ENCODE data around the gene RAB34.
"Not testable (repeated sequence)": the region's sequence is repeated elsewhere in the genome, so short reads cannot be mapped to it uniquely, and the experiment has no call there.

The RAB34 gene

DNA sequence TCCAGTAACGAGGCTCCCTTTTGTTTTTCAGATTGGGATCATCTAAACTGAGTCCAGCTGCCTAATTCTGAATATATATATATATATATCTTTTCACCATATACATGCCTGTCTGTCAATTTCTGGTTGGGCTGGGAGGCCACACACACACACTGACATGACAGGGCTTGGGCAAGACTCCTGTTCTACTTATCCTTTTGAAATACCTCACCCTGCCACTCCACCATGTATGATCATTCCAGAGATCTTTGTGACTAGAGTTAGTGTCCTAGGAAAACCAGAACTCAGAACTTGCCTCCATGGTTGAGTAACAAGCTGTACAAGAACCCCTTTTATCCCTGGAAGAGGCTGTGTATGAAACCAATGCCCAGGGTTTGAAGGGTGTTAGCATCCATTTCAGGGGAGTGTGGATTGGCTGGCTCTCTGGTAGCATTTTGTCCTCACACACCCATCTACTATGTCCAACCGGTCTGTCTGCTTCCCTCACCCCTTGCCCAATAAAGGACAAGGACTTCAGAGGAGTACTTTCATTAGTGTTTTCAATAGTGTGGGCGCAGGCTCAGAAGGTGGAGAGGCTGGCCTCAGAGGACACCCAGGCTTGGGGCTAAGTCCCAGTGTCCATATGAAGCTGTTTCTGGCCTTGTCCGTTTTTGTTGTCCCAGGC, 6.3 kb upstream of the RAB34 start:
- not testable (repeated sequence) for H3K9me3 ChIP-seq (ENCODE audit: control insufficient read depth, low read length); DNase-seq (ENCODE audit: low read depth); H3K27me3 ChIP-seq (replicated peaks; ENCODE audit: control insufficient read depth, insufficient read depth, low read length); H3K4me3 ChIP-seq (ENCODE audit: low read length)
- Histone ChIP-seq H3K4me1 (ENCODE audit: control insufficient read depth, insufficient read depth, low read length) (peaks cover 56% of the 10 kb centered on the region), H3K36me3 (ENCODE audit: control insufficient read depth, insufficient read depth, low read length, severe bottlenecking) (peaks cover 38% of the 10 kb centered on the region), H3K9ac (ENCODE audit: low read length) (peak overlapping the region; percentile 95)

DNA sequence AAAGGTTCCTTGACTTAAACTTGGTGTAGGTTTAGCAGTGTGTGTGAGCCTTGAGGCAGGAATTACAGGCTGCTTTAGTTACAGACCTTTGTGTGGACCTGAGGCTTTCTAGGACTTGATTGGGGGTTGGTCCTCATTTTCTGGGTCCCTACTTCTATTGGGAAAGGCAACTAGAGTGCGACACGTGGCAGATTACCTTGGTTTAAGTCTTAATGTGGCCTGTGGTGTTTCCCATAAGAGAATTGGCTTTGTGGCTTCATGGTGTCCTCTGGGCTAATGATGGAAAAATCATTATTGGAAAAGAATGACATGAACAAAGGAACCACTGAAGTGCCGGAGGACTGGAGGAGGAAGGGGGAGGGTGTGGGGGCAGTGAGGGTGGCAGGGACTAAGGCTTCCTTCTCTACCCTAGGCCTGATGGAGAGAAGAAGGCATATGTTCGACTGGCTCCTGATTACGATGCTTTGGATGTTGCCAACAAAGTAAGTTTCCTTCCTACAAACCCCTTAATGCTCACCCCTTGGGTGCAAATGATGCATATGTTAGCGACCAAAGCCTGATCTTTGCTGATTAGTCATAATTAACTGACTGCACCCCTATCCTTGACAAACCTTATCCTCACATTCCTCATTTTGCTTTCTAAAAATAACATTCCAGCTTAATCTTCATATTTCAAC, 5.6 kb upstream of the RAB34 start:
- H3K4me3 ChIP-seq (ENCODE audit: low read length) = peak overlapping the region; percentile 89
- H3K27me3 ChIP-seq (replicated peaks; ENCODE audit: control insufficient read depth, insufficient read depth, low read length) = no peaks in the 10 kb centered on the region
- H3K36me3 ChIP-seq (ENCODE audit: control insufficient read depth, insufficient read depth, low read length, severe bottlenecking) = peaks cover 38% of the 10 kb centered on the region
- peak overlapping the region; percentile 91 for H3K9ac ChIP-seq (ENCODE audit: low read length)
- H3K9me3 ChIP-seq (ENCODE audit: control insufficient read depth, low read length) = no peaks in the 10 kb centered on the region
- H3K4me1 ChIP-seq (ENCODE audit: control insufficient read depth, insufficient read depth, low read length) = peaks cover 62% of the 10 kb centered on the region
- DNase-seq (ENCODE audit: low read depth) = no peak

DNA sequence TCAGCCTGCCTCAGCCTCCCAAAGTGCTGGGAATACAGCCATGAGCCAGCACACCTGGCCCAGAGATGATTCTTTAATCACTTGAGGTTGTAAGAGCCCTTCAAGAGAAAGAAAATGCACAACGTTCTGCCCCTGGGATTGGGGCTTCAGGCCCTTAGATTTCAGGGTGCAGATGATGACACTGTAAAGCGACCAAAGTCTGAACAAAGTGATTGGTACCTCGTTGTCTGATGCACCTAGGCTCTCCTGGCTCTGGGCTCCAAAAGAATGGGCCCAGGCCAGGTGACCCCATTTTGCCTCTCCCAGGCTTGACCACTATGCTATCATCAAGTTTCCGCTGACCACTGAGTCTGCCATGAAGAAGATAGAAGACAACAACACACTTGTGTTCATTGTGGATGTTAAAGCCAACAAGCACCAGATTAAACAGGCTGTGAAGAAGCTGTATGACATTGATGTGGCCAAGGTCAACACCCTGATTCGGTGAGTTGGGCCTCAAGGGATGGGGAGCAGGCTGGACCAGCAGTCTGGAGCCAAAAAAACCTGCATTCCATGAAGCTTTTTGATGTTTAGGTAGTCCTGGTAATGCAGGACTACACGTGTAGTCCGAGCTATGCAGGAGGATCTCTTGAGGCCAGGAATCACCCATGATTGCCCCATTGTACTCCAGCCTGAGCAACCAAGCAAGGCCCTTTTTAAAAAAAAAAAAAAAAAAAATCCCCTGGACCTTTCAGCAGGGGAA, 4.9 kb upstream of the RAB34 start:
- Histone ChIP-seq H3K9ac (ENCODE audit: low read length) (peak overlapping the region; percentile 91), H3K36me3 (ENCODE audit: control insufficient read depth, insufficient read depth, low read length, severe bottlenecking) (peaks cover 38% of the 10 kb centered on the region), H3K27me3 (replicated peaks; ENCODE audit: control insufficient read depth, insufficient read depth, low read length) (no peaks in the 10 kb centered on the region), H3K4me3 (ENCODE audit: low read length) (peak overlapping the region; percentile 89), H3K4me1 (ENCODE audit: control insufficient read depth, insufficient read depth, low read length) (peaks cover 59% of the 10 kb centered on the region), H3K9me3 (ENCODE audit: control insufficient read depth, low read length) (no peaks in the 10 kb centered on the region)
- DNase-seq (ENCODE audit: low read depth) = no peak

DNA sequence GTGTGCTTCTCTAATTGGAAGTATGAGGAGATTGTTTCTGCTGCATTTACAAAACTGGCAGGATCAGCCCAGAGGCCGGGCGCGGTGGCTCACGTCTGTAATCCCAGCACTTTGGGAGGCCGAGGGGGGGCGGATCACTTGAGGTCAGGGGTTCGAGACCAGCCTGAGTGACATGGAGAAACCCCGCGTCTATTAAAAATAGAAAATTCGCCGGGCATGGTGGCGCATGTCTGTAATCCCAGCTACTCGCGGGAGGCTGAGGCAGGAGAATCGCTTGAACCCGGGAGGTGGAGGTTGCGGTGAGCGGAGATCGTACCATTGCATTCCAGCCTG, 3.3 kb upstream of the RAB34 start:
- H3K36me3 ChIP-seq (ENCODE audit: control insufficient read depth, insufficient read depth, low read length, severe bottlenecking) = peaks cover 38% of the 10 kb centered on the region
- H3K4me1 ChIP-seq (ENCODE audit: control insufficient read depth, insufficient read depth, low read length) = peaks cover 63% of the 10 kb centered on the region
- not testable (repeated sequence) for H3K27me3 ChIP-seq (replicated peaks; ENCODE audit: control insufficient read depth, insufficient read depth, low read length); DNase-seq (ENCODE audit: low read depth); H3K9me3 ChIP-seq (ENCODE audit: control insufficient read depth, low read length)
- peak overlapping the region; percentile 91 for H3K9ac ChIP-seq (ENCODE audit: low read length)
- peak overlapping the region; percentile 89 for H3K4me3 ChIP-seq (ENCODE audit: low read length)

DNA sequence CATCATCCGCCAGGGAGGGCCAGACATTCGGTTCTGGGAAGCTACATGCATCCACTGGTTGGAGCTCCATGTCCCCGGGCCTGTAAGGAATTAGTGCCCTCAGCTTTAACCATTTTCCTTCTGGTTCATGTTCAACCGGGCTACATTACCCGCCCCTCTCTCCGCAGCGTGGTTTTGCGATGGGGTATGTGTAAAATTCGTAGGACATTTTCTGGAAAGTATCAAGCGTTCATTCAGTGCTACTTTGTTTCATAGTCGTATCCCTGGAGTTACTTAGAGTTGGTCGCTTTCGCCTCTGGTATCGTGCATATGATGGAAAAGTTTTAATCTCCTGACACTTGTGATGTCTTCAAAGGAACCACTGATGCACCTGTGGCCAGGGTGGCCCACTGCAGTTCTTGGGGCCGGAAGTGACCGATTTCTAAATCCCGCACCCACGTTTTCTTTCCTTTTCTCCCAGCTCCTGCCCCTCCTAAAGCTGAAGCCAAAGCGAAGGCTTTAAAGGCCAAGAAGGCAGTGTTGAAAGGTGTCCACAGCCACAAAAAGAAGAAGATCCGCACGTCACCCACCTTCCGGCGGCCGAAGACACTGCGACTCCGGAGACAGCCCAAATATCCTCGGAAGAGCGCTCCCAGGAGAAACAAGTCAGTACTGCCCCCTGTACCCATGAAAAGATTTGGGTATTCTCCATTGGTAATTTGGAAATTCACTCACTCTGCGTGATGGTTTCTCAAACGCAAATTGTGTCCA, 2.8 kb upstream of the RAB34 start:
- DNase-seq (ENCODE audit: low read depth) = no peak
- H3K4me3 ChIP-seq (ENCODE audit: low read length) = peak overlapping the region; percentile 89
- peaks cover 60% of the 10 kb centered on the region for H3K4me1 ChIP-seq (ENCODE audit: control insufficient read depth, insufficient read depth, low read length)
- H3K27me3 ChIP-seq (replicated peaks; ENCODE audit: control insufficient read depth, insufficient read depth, low read length) = no peaks in the 10 kb centered on the region
- no peaks in the 10 kb centered on the region for H3K9me3 ChIP-seq (ENCODE audit: control insufficient read depth, low read length)
- peak overlapping the region; percentile 91 for H3K9ac ChIP-seq (ENCODE audit: low read length)
- H3K36me3 ChIP-seq (ENCODE audit: control insufficient read depth, insufficient read depth, low read length, severe bottlenecking) = peaks cover 40% of the 10 kb centered on the region

DNA sequence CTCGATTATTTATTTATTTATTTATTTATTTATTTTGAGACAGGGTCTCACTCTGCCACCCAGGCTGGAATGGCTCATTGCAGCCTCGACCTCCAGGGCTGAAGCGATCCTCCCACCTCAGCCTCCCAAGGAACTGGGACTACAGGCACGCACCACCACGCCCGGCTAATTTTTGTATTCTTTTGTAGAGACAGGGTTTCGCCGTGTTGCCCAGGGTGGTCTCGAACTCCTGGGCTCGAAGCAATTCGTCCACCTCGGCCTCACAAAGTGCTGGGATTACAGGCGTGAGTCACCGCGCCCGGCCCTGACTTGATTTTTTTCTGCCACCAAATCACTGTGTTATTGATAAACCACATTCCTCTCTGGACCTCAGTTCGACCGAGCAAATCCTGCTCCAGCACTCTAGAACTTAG, 1.4 kb upstream of the RAB34 start:
- no peak for DNase-seq (ENCODE audit: low read depth)
- no peaks in the 10 kb centered on the region for H3K27me3 ChIP-seq (replicated peaks; ENCODE audit: control insufficient read depth, insufficient read depth, low read length)
- H3K4me1 ChIP-seq (ENCODE audit: control insufficient read depth, insufficient read depth, low read length) = peaks cover 47% of the 10 kb centered on the region
- peak overlapping the region; percentile 89 for H3K4me3 ChIP-seq (ENCODE audit: low read length)
- H3K36me3 ChIP-seq (ENCODE audit: control insufficient read depth, insufficient read depth, low read length, severe bottlenecking) = peaks cover 45% of the 10 kb centered on the region
- no peaks in the 10 kb centered on the region for H3K9me3 ChIP-seq (ENCODE audit: control insufficient read depth, low read length)
- H3K9ac ChIP-seq (ENCODE audit: low read length) = peak overlapping the region; percentile 91

DNA sequence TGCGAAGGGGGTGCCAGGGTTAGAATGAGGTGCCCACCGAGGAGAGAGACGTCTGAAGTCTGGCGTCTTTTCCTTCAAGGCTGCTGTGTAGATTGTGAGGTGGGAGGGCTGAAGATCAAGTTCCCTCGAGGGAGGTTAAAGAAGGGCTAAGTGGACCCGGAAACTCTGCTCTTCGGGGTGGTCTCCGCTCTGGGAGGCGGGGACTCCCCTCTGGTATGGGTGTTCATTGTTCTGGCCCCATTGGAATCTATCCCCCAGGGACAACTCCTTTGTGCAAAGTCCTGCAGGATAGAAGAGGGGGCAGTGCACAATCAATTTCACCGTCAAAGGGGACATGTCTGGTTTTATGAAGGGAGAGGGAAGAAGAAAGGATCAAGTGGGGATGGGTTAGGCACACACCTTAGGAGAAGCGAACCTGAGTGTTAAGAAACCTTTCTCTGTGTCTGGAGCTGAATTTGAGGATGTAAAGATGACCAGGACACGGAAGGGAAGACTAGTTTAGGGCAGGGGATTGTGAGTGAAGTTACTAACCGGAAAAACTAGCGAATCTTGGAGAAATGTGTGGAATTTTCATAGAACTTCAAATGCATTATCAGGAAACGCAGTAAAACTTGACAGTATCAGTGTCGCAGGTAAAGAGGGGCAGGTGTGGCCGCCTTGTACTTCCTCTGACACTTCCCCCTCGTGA, 809 bp upstream of the RAB34 start:
- H3K9ac ChIP-seq (ENCODE audit: low read length) = peak overlapping the region; percentile 91
- H3K9me3 ChIP-seq (ENCODE audit: control insufficient read depth, low read length) = no peaks in the 10 kb centered on the region
- H3K27me3 ChIP-seq (replicated peaks; ENCODE audit: control insufficient read depth, insufficient read depth, low read length) = no peaks in the 10 kb centered on the region
- DNase-seq (ENCODE audit: low read depth) = no peak
- H3K36me3 ChIP-seq (ENCODE audit: control insufficient read depth, insufficient read depth, low read length, severe bottlenecking) = peaks cover 43% of the 10 kb centered on the region
- H3K4me3 ChIP-seq (ENCODE audit: low read length) = peak overlapping the region; percentile 89
- peaks cover 44% of the 10 kb centered on the region for H3K4me1 ChIP-seq (ENCODE audit: control insufficient read depth, insufficient read depth, low read length)

DNA sequence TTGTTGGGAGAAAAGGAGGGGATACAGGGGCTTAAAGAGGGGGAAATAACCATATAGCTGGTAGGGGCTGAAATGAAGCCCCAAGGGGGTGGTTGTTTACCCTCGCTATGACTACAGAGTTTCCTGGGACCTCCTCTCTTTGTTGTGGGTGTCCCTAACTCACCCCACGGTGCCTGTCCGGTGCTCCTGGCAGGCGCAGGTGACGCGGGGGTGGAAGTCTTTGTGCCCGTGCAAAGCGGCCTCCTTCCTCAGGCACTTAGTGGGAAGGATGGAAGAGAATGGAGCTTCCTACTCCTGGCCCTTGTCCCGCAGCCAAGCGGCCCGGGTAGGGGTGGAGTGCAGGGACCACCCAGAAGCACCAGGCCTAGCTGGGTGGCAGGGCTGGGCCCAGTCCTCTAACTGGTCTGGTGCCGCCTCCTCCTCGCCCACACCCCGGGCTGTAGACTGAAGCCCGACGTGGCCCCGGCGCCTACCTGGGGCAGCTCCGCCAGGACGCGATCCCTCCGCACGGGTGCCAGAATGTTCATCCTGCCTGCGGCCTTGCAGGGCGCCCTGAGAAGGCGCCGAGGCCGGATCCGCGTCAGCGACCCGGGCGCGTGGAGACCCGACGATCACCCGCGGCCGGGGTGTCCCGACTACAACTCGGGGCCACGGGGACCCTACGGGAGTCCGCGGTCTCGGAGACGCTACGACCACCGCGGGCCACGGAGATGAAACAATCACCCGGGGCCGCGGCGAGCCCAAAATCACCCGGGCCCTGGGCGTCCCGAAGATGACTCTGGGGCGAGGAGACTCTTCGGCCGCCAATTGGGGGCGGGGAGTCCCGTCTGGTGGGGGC, 709 bp downstream of the RAB34 start:
- H3K9ac ChIP-seq (ENCODE audit: low read length) = peak overlapping the region; percentile 91
- peak; percentile 65 for DNase-seq (ENCODE audit: low read depth)
- peak overlapping the region; percentile 89 for H3K4me3 ChIP-seq (ENCODE audit: low read length)

DNA sequence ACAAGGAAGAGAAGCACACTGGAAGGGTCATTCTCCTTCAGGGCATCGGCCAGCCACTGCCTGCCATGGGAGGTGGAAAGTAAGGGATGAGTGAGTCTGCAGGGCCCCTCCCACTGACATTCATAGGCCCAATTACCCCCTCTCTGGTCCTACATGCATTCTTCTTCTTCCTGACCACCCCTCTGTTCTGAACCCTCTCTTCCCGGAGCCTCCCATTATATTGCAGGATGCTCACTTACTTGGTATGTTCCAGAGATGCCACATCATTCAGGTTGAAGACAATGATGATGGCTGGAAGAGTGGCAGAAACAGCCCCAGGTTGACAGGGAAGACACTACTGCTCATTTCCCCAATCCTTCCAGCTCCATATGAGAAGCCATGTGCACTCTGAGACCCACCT, 2.5 kb downstream of the RAB34 start:
- Histone ChIP-seq H3K4me3 (ENCODE audit: low read length) (no peak overlapping the region), H3K9me3 (ENCODE audit: control insufficient read depth, low read length) (no peaks in the 10 kb centered on the region), H3K4me1 (ENCODE audit: control insufficient read depth, insufficient read depth, low read length) (peaks cover 21% of the 10 kb centered on the region), H3K9ac (ENCODE audit: low read length) (no peak overlapping the region), H3K27me3 (replicated peaks; ENCODE audit: control insufficient read depth, insufficient read depth, low read length) (no peaks in the 10 kb centered on the region), H3K36me3 (ENCODE audit: control insufficient read depth, insufficient read depth, low read length, severe bottlenecking) (peaks cover 19% of the 10 kb centered on the region)
- DNase-seq (ENCODE audit: low read depth) = no peak

More for the DNA sequence above, 709 bp downstream of the RAB34 start:
- H3K36me3 ChIP-seq (ENCODE audit: control insufficient read depth, insufficient read depth, low read length, severe bottlenecking) = peaks cover 28% of the 10 kb centered on the region
- H3K27me3 ChIP-seq (replicated peaks; ENCODE audit: control insufficient read depth, insufficient read depth, low read length) = no peaks in the 10 kb centered on the region
- peaks cover 30% of the 10 kb centered on the region for H3K4me1 ChIP-seq (ENCODE audit: control insufficient read depth, insufficient read depth, low read length)
- no peaks in the 10 kb centered on the region for H3K9me3 ChIP-seq (ENCODE audit: control insufficient read depth, low read length)

DNA sequence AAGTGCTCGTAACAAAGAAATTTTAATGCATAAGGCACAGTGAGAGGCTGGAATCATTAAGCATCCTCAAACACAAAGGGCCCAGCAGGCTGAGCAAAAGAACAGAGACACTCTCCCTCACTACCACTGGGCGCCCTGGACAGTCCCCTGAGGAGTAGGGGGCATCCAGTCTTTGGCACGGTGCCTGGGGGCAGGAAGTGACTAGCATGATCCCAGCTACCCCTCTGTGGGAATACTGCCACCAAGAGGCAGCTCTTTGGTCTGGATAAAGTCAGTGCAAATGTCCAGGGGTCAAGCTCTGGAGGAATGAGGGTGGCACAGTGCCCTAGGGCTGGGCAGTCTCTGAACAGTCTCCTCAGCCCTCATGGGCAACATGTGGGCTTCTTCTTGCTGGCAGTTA, 3.4 kb downstream of the RAB34 start:
- Histone ChIP-seq H3K4me1 (ENCODE audit: control insufficient read depth, insufficient read depth, low read length) (peaks cover 21% of the 10 kb centered on the region), H3K9ac (ENCODE audit: low read length) (no peak overlapping the region), H3K36me3 (ENCODE audit: control insufficient read depth, insufficient read depth, low read length, severe bottlenecking) (peaks cover 19% of the 10 kb centered on the region), H3K9me3 (ENCODE audit: control insufficient read depth, low read length) (no peaks in the 10 kb centered on the region), H3K4me3 (ENCODE audit: low read length) (no peak overlapping the region), H3K27me3 (replicated peaks; ENCODE audit: control insufficient read depth, insufficient read depth, low read length) (no peaks in the 10 kb centered on the region)
- no peak for DNase-seq (ENCODE audit: low read depth)

Measured in adipocyte (in vitro differentiated cells).